HepG2 (cell line): ENCODE measurements around the gene C1S. TPM values are rescaled to one million over a fixed set of nuclear protein-coding genes. Genes with fewer than 3 reads are reported as not detected.

Source experiments
- AHDC1 ChIP-seq: sonication (generic); formaldehyde crosslinking; IDR thresholded peaks from 2 replicates; pipeline ENCODE4 v1.5.1; 2020; ENCODE audit warnings: mild to moderate bottlenecking, missing genetic modification reagents, borderline replicate concordance
- ATAD3A ChIP-seq: sonication (generic); formaldehyde crosslinking; IDR thresholded peaks from 2 replicates; pipeline ENCODE4 v1.4.0; 2020; ENCODE audit warnings: missing genetic modification reagents
- FOXA1 ChIP-seq, 2 experiments: fragments of 450-650 bp in 1 of 2; sonication (generic) in 1 of 2; formaldehyde crosslinking in 1 of 2; IDR thresholded peaks; 2 replicates each; pipeline versions ENCODE4 v1.4.0 to v1.6.1; 2016 to 2020; ENCODE audit warnings: missing genetic modification reagents in 1 of 2
- GFI1 ChIP-seq: sonication (generic); formaldehyde crosslinking; IDR thresholded peaks from 2 replicates; pipeline ENCODE4 v1.5.0; 2020; ENCODE audit warnings: missing genetic modification reagents, mild to moderate bottlenecking, borderline replicate concordance
- HMG20A ChIP-seq: IDR thresholded peaks from 2 replicates; pipeline ENCODE4 v1.6.1; 2016; ENCODE audit warnings: borderline replicate concordance
- HNF4G ChIP-seq, 2 experiments: sonication (generic) in 1 of 2; formaldehyde crosslinking in 1 of 2; IDR thresholded peaks; 2 replicates each; pipeline versions ENCODE4 v1.4.0 to v1.6.1; 2011 to 2020; ENCODE audit warnings: borderline replicate concordance in 2 of 2, low read depth in 2 of 2, mild to moderate bottlenecking in 2 of 2, low read length in 1 of 2, missing genetic modification reagents in 1 of 2, moderate library complexity in 1 of 2
- HOMEZ ChIP-seq: IDR thresholded peaks from 2 replicates; pipeline ENCODE4 v1.6.1; 2016; ENCODE audit warnings: low read depth
- KLF13 ChIP-seq: sonication (generic); formaldehyde crosslinking; IDR thresholded peaks from 2 replicates; pipeline ENCODE4 v1.4.0; 2020; ENCODE audit warnings: mild to moderate bottlenecking, missing genetic modification reagents
- LCORL ChIP-seq, 2 experiments: fragments of 450-650 bp in 1 of 2; sonication (generic) in 1 of 2; formaldehyde crosslinking in 1 of 2; IDR thresholded peaks; 2 replicates each; pipeline versions ENCODE4 v1.5.0 to v1.6.1; 2017 to 2020; ENCODE audit warnings: antibody characterized with exemption in 1 of 2, missing genetic modification reagents in 1 of 2
- NR2C2 ChIP-seq: sonication (generic); formaldehyde crosslinking; IDR thresholded peaks from 2 replicates; pipeline ENCODE4 v1.4.0; 2020; ENCODE audit warnings: missing genetic modification reagents, mild to moderate bottlenecking, moderate library complexity, borderline replicate concordance
- NR2F6 ChIP-seq, 2 experiments: IDR thresholded peaks; 2 replicates each; pipeline ENCODE4 v1.6.1; 2016; ENCODE audit warnings: antibody characterized with exemption in 1 of 2, mild to moderate bottlenecking in 1 of 2
- RXRB ChIP-seq: IDR thresholded peaks from 2 replicates; pipeline ENCODE4 v1.6.1; 2016; ENCODE audit warnings: borderline replicate concordance, missing genetic modification reagents, missing compliant biosample characterization
- SAP130 ChIP-seq: IDR thresholded peaks from 2 replicates; pipeline ENCODE4 v1.6.1; 2016; ENCODE audit warnings: low read depth
- SPEN ChIP-seq: sonication (generic); formaldehyde crosslinking; IDR thresholded peaks from 2 replicates; pipeline ENCODE4 v1.5.1; 2020; ENCODE audit warnings: low read depth, mild to moderate bottlenecking, missing genetic modification reagents
- TAF1 ChIP-seq: sonication (generic); formaldehyde crosslinking; IDR thresholded peaks from 2 replicates; pipeline ENCODE4 v1.4.0; 2020; ENCODE audit warnings: missing genetic modification reagents
- TRIM24 ChIP-seq: sonication (generic); formaldehyde crosslinking; IDR thresholded peaks from 2 replicates; pipeline ENCODE4 v1.8.0; 2022; ENCODE audit warnings: mild to moderate bottlenecking, missing genetic modification reagents
- USF2 ChIP-seq, 2 experiments: sonication (generic) in 1 of 2; formaldehyde crosslinking in 1 of 2; IDR thresholded peaks; 2 replicates each; pipeline versions ENCODE4 v1.5.1 to v1.6.1; 2011 to 2020; ENCODE audit warnings: borderline replicate concordance in 1 of 2, low read depth in 1 of 2, low read length in 1 of 2, mild to moderate bottlenecking in 1 of 2, missing genetic modification reagents in 1 of 2, moderate library complexity in 1 of 2
- ZNF644 ChIP-seq: IDR thresholded peaks from 2 replicates; pipeline ENCODE4 v1.6.1; 2016; ENCODE audit warnings: low read depth
- ZNF746 ChIP-seq: sonication (generic); formaldehyde crosslinking; IDR thresholded peaks from 2 replicates; pipeline ENCODE4 v1.8.0; 2022; ENCODE audit warnings: mild to moderate bottlenecking, missing genetic modification reagents
- polyA plus RNA-seq, 8 experiments: library from polyadenylated mRNA; depleted of rRNA in 3 of 8; stranded (reverse) in 7 of 8; unstranded in 1 of 8; fragments of >200 nt; fragmentation: Illumina TruSeq in 4 of 8; extraction: Trizol in 4 of 8; gene quantifications; 2 replicates each; pipeline versions ENCODE4 v1.2.1 to v1.2.3, GENCODE V29; 2011 to 2016; ENCODE audit warnings: low read depth in 4 of 8, missing spikeins in 1 of 8, mixed read lengths in 1 of 8; ENCODE audit not compliant: insufficient read depth in 1 of 8
- total RNA-seq, 5 experiments: library from RNA; depleted of rRNA; stranded (reverse); fragments of >200 nt; fragmentation: Illumina TruSeq; extraction: Trizol; gene quantifications; 2 replicates each; pipeline ENCODE4 v1.2.3, GENCODE V29; 2016; ENCODE audit warnings: low read depth in 1 of 5

C1S gene
- total and polyA plus RNA-seq, 2 of the 13 experiments (the other 11 are each of a cell fraction or from before 2014, with no cell fraction given): 14.5 to 18.2 TPM

DNA sequence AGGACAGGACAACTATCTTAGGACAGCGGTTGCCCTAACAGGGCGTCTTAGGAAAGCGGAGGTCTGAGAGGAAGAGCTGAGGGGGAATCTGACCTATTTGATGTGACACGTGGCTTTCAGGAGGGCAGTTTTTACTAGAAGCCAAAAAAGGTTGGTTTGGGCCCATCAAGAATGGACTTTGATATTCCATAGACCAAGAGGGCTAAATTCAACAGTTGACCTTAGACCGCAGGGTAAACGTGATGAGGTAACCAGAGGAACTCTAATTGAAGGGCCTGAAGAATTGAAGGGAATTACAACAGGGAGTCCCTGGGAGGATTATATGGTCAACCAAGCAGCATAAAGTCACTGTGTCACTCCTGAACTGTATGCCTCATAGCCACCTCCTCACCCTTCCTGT lies 11.5 kb downstream of the C1S start (continued):
- TF ChIP-seq AHDC1 (peak; percentile 62; the same call in 1 of the 2 replicates), HOMEZ (CRISPR knock-in tag) (peak; percentile 29; the same call in 1 of the 2 replicates), GFI1 (CRISPR knock-in tag) (no peak), NR2C2 (CRISPR knock-in tag) (peak; percentile 69), ZNF644 (peak; percentile 77; the same call in 1 of the 2 replicates), ZNF746 (CRISPR knock-in tag) (no peak), KLF13 (CRISPR knock-in tag) (no peak), SPEN (CRISPR knock-in tag) (no peak), RXRB (CRISPR knock-in tag) (peak; percentile 55), FOXA1 (IDR thresholded peaks at IDR 0.05) (no peak), FOXA1 (CRISPR knock-in tag; IDR thresholded peaks at IDR 0.05) (peak; percentile 47; the same call in 1 of the 2 replicates), TRIM24 (CRISPR knock-in tag) (0 out of 2 replicates have a peak, but pooled peaks have one; percentile 22), HMG20A (CRISPR knock-in tag) (peak; percentile 34; the same call in 1 of the 2 replicates), SAP130 (CRISPR knock-in tag) (0 out of 2 replicates have a peak, but pooled peaks have one; percentile 38), ATAD3A (CRISPR knock-in tag) (no peak), USF2 (IDR thresholded peaks at IDR 0.05; ENCODE audit: low read depth, low read length) (no peak), USF2 (CRISPR knock-in tag; IDR thresholded peaks at IDR 0.05; ENCODE audit: borderline replicate concordance) (no peak), HNF4G (IDR thresholded peaks at IDR 0.05; ENCODE audit: borderline replicate concordance, low read depth, low read length) (peak; percentile 85), HNF4G (CRISPR knock-in tag; IDR thresholded peaks at IDR 0.05; ENCODE audit: borderline replicate concordance, low read depth) (peak; percentile 54; the same call in 1 of the 2 replicates), LCORL (IDR thresholded peaks at IDR 0.05) (no peak), LCORL (CRISPR knock-in tag; IDR thresholded peaks at IDR 0.05) (peak; percentile 82), NR2F6 (IDR thresholded peaks at IDR 0.05) (peak; percentile 81), NR2F6 (CRISPR knock-in tag; IDR thresholded peaks at IDR 0.05) (peak; percentile 48; the same call in 1 of the 2 replicates), TAF1 (CRISPR knock-in tag) (no peak)
